Measurements from ENCODE around the gene ZIC2.
A peak's percentile ranks its signal among the peaks of the same experiment; 100 is the strongest.

The ZIC2 gene

GRCh38 chr13:99975626-99976025 is 6.0 kb upstream of the ZIC2 start:
- DNase-seq, result no peak

- DNase-seq, result no peak
Measured at GRCh38 chr13:99976575-99976974, 5.0 kb upstream of the ZIC2 start.

- DNase-seq, result peak in 1 of 2 donors; percentile 24
Measured at GRCh38 chr13:99977334-99977911, 4.2 kb upstream of the ZIC2 start.

GRCh38 chr13:99977912-99978798 is 3.4 kb upstream of the ZIC2 start:
- DNase-seq, result no peak

GRCh38 chr13:99978799-99979452 is 2.7 kb upstream of the ZIC2 start:
- no peak for DNase-seq

- no peak for DNase-seq
Measured at GRCh38 chr13:99979453-99980200, 2.0 kb upstream of the ZIC2 start.

- DNase-seq, result peak in 1 of 2 donors; percentile 31
Measured at GRCh38 chr13:99980201-99980823, 1.3 kb upstream of the ZIC2 start.

- no peak for DNase-seq
Measured at GRCh38 chr13:99980824-99981734, 505 bp upstream of the ZIC2 start.

GRCh38 chr13:99982036-99982730 is 599 bp downstream of the ZIC2 start:
- DNase-seq, result no peak

GRCh38 chr13:99982731-99983498 is 1.3 kb downstream of the ZIC2 start:
- DNase-seq, result no peak

GRCh38 chr13:99983499-99984401 is 2.2 kb downstream of the ZIC2 start:
- DNase-seq, result no peak

GRCh38 chr13:99984461-99985240 is 3.1 kb downstream of the ZIC2 start:
- DNase-seq, result no peak

- DNase-seq, result no peak
Measured at GRCh38 chr13:99985241-99985874, 3.8 kb downstream of the ZIC2 start.

GRCh38 chr13:99985886-99986527 is 4.4 kb downstream of the ZIC2 start:
- no peak for DNase-seq

GRCh38 chr13:99986741-99987140 is 5.2 kb downstream of the ZIC2 start:
- no peak for DNase-seq

- no peak for DNase-seq
Measured at GRCh38 chr13:99987154-99988019, 5.8 kb downstream of the ZIC2 start.

All from inflammatory macrophage treated with lipopolysaccharide for 1 hour (primary cell).